Measurements from ENCODE around the gene ZNF311.

- TF ChIP-seq CTCF (IDR thresholded peaks at IDR 0.05; ENCODE audit: low read length) = no peak
- no peak for TF ChIP-seq EZH2 (optimal IDR thresholded peaks at IDR 0.05; ENCODE audit: low read depth, low read length)
- no peak for TF ChIP-seq EZH2phosphoT487 (IDR thresholded peaks at IDR 0.05; ENCODE audit: low read length)
Measured at GRCh38 chr6:28947067-28947765, 57.9 kb downstream of the ZNF311 start.
